Effector memory CD4-positive, alpha-beta T cell (primary cell): ENCODE measurements around the gene PHGDH.

Experiments
- DNase-seq, 3 donors: peaks; one replicate each; pipeline ENCODE4 v3.0.0-alpha.2; 2020
- H3K27ac ChIP-seq: 2 replicates; pipeline ENCODE4 v1.7.0; 2013; ENCODE audit warnings: mild to moderate bottlenecking, low read length, moderate library complexity; ENCODE audit not compliant: insufficient read depth, poor library complexity, severe bottlenecking
- H3K27me3 ChIP-seq: replicated peaks from 2 replicates; pipeline ENCODE4 v1.7.0; 2013; ENCODE audit warnings: mild to moderate bottlenecking, low read length; ENCODE audit not compliant: insufficient read depth, control insufficient read depth, poor library complexity, severe bottlenecking
- H3K36me3 ChIP-seq: 2 replicates; pipeline ENCODE4 v1.7.0; 2013; ENCODE audit warnings: mild to moderate bottlenecking, low read length, moderate library complexity; ENCODE audit not compliant: control insufficient read depth, insufficient read depth
- H3K4me1 ChIP-seq: 2 replicates; pipeline ENCODE4 v1.7.0; 2013; ENCODE audit warnings: low read length, mild to moderate bottlenecking; ENCODE audit not compliant: control insufficient read depth, insufficient read depth, poor library complexity, severe bottlenecking
- H3K4me3 ChIP-seq: 2 replicates; pipeline ENCODE4 v1.7.0; 2013; ENCODE audit warnings: low read length, low read depth, mild to moderate bottlenecking; ENCODE audit not compliant: insufficient read depth, poor library complexity, severe bottlenecking
- H3K9me3 ChIP-seq: 2 replicates; pipeline ENCODE4 v1.7.0; 2013; ENCODE audit warnings: mild to moderate bottlenecking, low read length, moderate library complexity; ENCODE audit not compliant: control insufficient read depth

Gene PHGDH

DNA sequence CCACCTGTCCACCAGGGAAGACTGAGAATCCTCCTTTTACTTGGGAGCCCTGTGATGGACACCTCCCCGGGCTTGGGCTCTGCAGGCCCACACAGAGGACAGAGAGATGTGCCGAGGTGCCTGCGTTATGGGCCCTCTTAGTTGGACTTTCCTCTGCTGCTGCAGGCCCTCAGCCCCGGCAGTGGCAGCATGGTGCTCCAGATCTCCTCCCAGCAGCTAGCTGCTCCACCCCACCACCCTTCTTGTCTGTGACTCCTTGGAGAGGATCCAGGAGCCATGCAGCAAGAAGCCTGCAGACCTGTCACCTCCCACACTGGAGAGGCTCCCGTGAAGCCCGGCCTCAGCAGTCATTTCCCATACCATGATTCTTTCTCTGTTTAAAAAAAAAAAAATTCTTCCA, 27.4 kb downstream of the PHGDH start:
- Histone ChIP-seq H3K36me3 (no peaks in the 10 kb centered on the region), H3K27me3 (no peaks in the 10 kb centered on the region), H3K4me3 (no peak overlapping the region), H3K4me1 (no peaks in the 10 kb centered on the region), H3K27ac (no peak overlapping the region), H3K9me3 (no peaks in the 10 kb centered on the region)
- no peak for DNase-seq

DNA sequence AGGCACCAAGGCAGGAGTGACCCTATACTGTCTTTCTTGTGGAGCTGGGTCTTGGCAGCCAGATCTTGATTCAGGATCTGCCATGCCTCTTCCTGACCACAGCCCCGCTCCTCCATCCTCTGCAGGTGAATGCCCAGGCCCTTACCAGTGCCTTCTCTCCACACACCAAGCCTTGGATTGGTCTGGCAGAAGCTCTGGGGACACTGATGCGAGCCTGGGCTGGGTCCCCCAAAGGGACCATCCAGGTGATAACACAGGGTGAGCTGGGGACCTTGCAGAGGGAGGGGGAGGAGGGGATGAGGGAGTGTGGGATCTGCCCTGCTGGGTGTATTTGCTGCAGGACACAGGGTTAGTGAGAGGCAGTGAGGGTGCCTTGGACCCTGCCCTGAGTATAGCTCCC, 28.5 kb downstream of the PHGDH start:
- no peak overlapping the region for H3K4me3 ChIP-seq
- H3K27ac ChIP-seq: no peak overlapping the region
- H3K36me3 ChIP-seq: no peaks in the 10 kb centered on the region
- no peaks in the 10 kb centered on the region for H3K27me3 ChIP-seq
- H3K9me3 ChIP-seq: no peaks in the 10 kb centered on the region
- DNase-seq: no peak
- no peaks in the 10 kb centered on the region for H3K4me1 ChIP-seq

DNA sequence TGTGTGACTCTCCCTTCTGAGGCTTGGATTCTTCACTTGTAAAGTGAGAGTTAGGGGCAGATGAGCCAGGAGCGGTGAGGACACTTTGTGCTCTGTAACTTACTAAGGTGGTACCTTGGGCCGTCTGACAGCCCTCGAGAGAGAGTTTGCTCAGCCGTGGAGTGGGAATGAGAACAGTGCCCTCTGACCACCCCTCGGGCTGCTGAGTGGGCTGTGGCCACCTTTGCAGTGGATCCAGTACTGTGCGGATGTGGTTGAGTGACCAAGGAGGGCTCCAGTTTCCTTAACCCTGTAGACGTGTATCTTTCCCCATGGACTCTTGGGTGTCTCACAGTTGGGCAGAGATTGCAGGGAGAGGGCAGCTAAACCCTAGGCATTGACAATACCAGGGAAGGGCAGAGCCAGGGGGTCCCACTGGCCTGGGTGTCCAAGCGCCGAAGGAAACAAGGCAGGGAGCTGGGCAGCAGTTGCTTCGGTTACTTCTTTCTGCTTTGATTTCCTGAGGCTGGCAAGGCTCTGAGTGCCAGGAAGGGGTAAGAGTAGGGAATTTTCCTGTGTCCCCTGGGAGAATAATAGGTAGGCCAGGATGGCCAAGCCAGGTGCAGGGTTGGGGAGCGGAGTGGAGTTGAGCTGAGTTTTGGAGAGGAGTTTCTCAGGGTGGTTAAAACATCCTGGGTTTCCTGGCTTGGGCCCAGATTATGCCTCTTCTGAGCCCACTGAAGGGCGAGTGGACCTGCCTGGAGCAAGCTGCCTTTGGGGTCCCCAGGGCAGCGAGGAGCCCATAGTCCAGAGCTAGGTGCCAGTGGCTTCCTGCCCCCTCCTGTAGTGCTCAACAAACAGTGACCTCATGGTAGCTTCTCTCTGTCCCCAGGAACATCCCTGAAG, 29.4 kb downstream of the PHGDH start:
- H3K9me3 ChIP-seq: no peaks in the 10 kb centered on the region
- no peaks in the 10 kb centered on the region for H3K36me3 ChIP-seq
- H3K27ac ChIP-seq: no peak overlapping the region
- H3K4me1 ChIP-seq: no peaks in the 10 kb centered on the region
- H3K27me3 ChIP-seq: no peaks in the 10 kb centered on the region
- DNase-seq: no peak
- H3K4me3 ChIP-seq: no peak overlapping the region

DNA sequence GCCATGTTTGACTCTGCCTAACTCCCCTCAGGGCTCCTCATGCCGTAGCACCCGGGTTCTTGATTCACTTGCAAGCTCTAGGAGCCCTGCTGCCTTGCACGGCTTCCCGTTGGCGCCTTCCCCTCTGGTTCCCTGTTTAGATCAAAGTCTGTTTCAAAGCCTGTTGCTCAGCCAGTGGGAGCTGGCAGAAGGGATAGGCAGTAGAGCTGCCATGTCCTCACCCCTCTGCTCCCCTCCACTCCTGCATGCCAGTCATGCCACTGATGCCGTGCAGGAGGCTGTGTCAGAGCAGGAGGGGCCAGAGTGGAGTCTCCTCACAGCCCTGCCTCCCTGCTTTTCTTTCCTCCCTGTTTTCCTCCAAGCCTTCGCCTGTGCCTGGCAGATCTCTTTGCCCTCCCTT, 30.5 kb downstream of the PHGDH start:
- Histone ChIP-seq H3K27me3 (no peaks in the 10 kb centered on the region), H3K36me3 (no peaks in the 10 kb centered on the region), H3K27ac (no peak overlapping the region), H3K4me3 (no peak overlapping the region), H3K9me3 (no peaks in the 10 kb centered on the region), H3K4me1 (no peaks in the 10 kb centered on the region)
- no peak for DNase-seq

DNA sequence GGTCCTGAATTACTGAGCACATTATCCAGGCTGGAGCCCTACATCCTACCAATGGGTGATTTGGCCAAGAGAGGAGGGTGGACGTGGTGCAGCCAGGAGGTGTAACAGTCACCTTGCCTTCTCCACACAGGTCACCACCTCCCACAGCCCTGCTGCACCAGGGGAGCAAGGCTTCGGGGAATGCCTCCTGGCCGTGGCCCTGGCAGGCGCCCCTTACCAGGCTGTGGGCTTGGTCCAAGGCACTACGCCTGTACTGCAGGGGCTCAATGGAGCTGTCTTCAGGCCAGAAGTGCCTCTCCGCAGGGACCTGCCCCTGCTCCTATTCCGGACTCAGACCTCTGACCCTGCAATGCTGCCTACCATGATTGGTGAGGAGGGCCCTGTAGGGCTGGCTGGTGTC, 30.9 kb downstream of the PHGDH start:
- no peaks in the 10 kb centered on the region for H3K9me3 ChIP-seq
- DNase-seq: no peak
- no peaks in the 10 kb centered on the region for H3K36me3 ChIP-seq
- H3K27me3 ChIP-seq: no peaks in the 10 kb centered on the region
- H3K27ac ChIP-seq: no peak overlapping the region
- no peak overlapping the region for H3K4me3 ChIP-seq
- no peaks in the 10 kb centered on the region for H3K4me1 ChIP-seq

DNA sequence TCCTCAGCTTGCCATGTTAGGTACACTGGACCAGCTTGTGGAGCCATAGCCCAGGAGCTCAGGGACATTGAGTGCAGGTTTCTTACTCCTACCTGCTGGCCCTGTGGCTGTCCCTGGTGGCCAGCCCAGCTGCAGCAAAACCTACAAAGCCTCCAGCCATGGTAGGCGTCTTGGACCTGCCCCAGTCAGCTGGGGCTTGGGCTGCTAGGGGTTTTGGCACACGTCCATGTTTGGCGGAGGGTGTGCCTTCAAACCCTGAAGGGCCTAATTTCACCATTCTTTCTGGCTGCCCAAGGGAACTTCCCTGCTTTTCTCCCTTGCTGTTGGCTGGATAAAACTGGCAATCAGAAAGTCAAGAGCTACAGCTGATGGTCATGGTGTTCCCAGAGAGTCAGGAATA, 31.6 kb downstream of the PHGDH start:
- Histone ChIP-seq H3K4me1 (no peaks in the 10 kb centered on the region), H3K36me3 (no peaks in the 10 kb centered on the region), H3K4me3 (no peak overlapping the region), H3K27me3 (no peaks in the 10 kb centered on the region), H3K27ac (no peak overlapping the region), H3K9me3 (no peaks in the 10 kb centered on the region)
- no peak for DNase-seq

DNA sequence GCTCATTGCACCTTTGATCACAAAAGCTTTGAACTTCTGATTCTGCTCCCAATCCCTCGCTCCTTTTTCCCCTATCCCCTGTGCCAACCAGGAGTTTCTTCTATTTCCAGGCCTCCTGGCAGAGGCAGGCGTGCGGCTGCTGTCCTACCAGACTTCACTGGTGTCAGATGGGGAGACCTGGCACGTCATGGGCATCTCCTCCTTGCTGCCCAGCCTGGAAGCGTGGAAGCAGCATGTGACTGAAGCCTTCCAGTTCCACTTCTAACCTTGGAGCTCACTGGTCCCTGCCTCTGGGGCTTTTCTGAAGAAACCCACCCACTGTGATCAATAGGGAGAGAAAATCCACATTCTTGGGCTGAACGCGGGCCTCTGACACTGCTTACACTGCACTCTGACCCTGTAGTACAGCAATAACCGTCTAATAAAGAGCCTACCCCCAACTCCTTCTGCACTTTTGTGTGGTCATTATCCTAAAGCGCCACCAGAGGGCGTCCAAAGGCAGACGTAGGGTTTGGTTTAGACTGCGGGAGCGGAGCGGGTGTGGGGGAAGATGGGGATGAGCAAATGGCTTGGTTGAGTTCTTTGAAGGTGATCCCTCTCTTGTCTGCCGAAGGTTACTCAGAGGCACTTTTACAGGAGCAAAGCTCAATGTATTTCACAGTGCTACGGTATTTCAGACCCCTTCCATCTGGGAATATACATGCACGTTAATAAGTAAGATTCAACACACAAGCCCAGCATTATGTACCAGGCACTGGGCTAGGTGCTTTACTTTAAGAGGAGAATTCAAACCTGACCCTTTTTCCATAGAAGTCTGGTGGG, 32.3 kb downstream of the PHGDH start:
- Histone ChIP-seq H3K27me3 (no peaks in the 10 kb centered on the region), H3K27ac (no peak overlapping the region), H3K36me3 (no peaks in the 10 kb centered on the region), H3K9me3 (no peaks in the 10 kb centered on the region), H3K4me1 (no peaks in the 10 kb centered on the region), H3K4me3 (no peak overlapping the region)
- no peak for DNase-seq

DNA sequence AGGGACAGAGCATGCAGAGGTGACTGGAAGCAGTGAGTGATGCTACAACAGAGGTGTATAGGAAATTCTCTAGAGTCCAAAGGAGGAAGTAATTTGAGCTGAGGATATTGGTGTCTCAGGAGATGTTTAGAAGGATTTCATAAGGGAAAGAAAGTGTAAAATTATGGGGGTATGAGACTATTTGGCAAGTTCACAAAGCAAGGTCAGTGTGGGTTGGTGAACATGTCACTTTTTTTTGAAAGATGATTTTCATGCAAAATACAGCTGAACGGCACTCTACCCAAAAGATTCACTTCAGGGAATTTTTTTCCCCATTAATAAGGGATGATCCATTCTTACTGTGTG, 32.8 kb downstream of the PHGDH start:
- no peak for DNase-seq

DNA sequence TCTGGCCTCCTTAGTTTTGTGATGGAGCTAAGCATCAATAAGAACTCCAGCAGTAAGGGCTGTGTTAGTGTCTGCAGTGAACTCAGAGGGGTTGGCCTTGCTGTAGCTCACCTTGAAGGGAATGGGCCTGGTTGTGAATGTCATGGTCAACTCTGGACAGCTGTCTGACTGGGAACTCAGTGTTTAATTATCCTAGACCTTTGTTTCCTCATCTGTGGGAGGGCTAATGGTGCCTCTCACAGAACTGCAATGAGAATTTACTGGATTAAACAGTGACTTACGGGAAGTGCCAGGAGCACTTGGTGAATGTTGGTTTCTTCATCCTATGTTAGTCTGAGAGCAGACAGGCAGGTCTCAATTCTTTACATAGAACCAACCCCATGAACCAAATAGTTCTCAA, 33.3 kb downstream of the PHGDH start:
- H3K9me3 ChIP-seq: no peaks in the 10 kb centered on the region
- H3K4me1 ChIP-seq: no peaks in the 10 kb centered on the region
- H3K27ac ChIP-seq: no peak overlapping the region
- H3K4me3 ChIP-seq: no peak overlapping the region
- H3K36me3 ChIP-seq: no peaks in the 10 kb centered on the region
- H3K27me3 ChIP-seq: no peaks in the 10 kb centered on the region
- no peak for DNase-seq

More for the DNA sequence above, 32.8 kb downstream of the PHGDH start:
- Histone ChIP-seq H3K4me3 (no peak overlapping the region), H3K27ac (no peak overlapping the region), H3K9me3 (no peaks in the 10 kb centered on the region), H3K27me3 (no peaks in the 10 kb centered on the region), H3K36me3 (no peaks in the 10 kb centered on the region), H3K4me1 (no peaks in the 10 kb centered on the region)

DNA sequence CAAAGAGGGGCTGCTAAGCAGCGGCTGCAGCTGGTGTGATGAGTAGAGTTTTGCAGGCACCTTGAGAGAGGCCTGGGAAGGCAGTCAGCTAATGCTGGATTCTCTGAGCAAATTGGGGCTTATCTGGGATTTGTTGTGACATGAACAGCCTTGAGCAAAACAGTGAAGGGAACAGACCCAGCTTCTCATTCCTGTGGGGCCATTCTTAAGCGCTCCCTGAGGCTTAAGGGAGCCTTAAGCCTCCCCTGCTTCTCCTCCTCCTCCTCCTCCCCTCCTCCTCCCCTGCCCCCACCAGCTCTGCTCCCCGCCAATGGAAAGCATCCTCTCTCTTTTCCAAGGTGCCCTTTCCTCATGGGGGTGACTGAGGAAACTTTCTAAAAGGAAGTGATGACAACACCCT, 35.7 kb downstream of the PHGDH start:
- no peak overlapping the region for H3K4me3 ChIP-seq
- no peak overlapping the region for H3K27ac ChIP-seq
- DNase-seq: no peak
- H3K36me3 ChIP-seq: no peaks in the 10 kb centered on the region
- H3K9me3 ChIP-seq: no peaks in the 10 kb centered on the region
- H3K4me1 ChIP-seq: no peaks in the 10 kb centered on the region
- no peaks in the 10 kb centered on the region for H3K27me3 ChIP-seq
